Parathyroid adenoma (tissue), 2 donors: ENCODE data around the gene PREP.

Experiments
- H2AFZ ChIP-seq: fragments of 300-600 bp; sonication (generic); one replicate; pipeline ENCODE4 v1.7.0; 2017; ENCODE audit warnings: antibody characterized with exemption, mild to moderate bottlenecking
- H3K27ac ChIP-seq: fragments of 300-600 bp; sonication (generic); one replicate; pipeline ENCODE4 v1.7.0; 2017
- H3K27me3 ChIP-seq: fragments of 300-600 bp; sonication (generic); one replicate; pipeline ENCODE4 v1.7.0; 2017; ENCODE audit warnings: low read length; ENCODE audit not compliant: control insufficient read depth, insufficient read depth
- H3K36me3 ChIP-seq: fragments of 300-600 bp; sonication (generic); one replicate; pipeline ENCODE4 v1.7.0; 2017; ENCODE audit warnings: low read length; ENCODE audit not compliant: control insufficient read depth, insufficient read depth
- H3K4me1 ChIP-seq: fragments of 300-600 bp; sonication (generic); one replicate; pipeline ENCODE4 v1.7.0; 2017; ENCODE audit warnings: control low read depth
- H3K4me2 ChIP-seq: fragments of 300-600 bp; sonication (generic); one replicate; pipeline ENCODE4 v1.7.0; 2017; ENCODE audit warnings: low read length
- H3K4me3 ChIP-seq: fragments of 300-600 bp; sonication (generic); one replicate; pipeline ENCODE4 v1.7.0; 2017; ENCODE audit warnings: low read depth, low read length
- H3K79me2 ChIP-seq: fragments of 300-600 bp; sonication (generic); one replicate; pipeline ENCODE4 v1.7.0; 2017; ENCODE audit warnings: control low read depth
- H3K9ac ChIP-seq: fragments of 300-600 bp; sonication (generic); one replicate; pipeline ENCODE4 v1.7.0; 2017; ENCODE audit warnings: mild to moderate bottlenecking
- H3K9me3 ChIP-seq: fragments of 300-600 bp; sonication (generic); one replicate; pipeline ENCODE4 v1.7.0; 2017; ENCODE audit warnings: low read length; ENCODE audit not compliant: control insufficient read depth
- TF ChIP-seq, protein P1 (sequence below): fragments of 300-600 bp; sonication (generic); IDR thresholded peaks from one replicate; pipeline ENCODE4 v1.7.0; 2017; ENCODE audit warnings: antibody characterized with exemption, mild to moderate bottlenecking
- donor health status: primary hyperparathyroidism.

Gene PREP

DNA sequence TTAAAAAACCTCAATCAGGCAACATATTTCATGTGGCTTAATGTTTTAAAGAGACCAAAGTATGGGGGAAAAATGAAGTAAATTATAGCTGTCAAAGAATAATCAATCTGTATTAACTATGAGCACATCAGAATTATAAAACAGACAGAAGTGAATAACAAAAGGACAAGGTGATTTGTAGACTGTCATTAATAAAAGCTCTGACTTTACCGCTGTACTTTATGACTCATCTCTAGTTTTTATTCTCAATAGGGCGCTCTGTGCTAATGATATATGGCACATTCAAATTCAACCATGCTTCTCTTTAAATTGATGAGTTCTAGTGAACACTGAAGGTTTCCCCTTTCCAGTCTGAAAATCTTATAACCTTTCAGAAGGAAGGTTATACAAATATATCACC is 72.0 kb downstream of the PREP start:
- H2AFZ ChIP-seq = no peak overlapping the region
- H3K4me2 ChIP-seq = no peak overlapping the region
- TF ChIP-seq, protein P1, sequence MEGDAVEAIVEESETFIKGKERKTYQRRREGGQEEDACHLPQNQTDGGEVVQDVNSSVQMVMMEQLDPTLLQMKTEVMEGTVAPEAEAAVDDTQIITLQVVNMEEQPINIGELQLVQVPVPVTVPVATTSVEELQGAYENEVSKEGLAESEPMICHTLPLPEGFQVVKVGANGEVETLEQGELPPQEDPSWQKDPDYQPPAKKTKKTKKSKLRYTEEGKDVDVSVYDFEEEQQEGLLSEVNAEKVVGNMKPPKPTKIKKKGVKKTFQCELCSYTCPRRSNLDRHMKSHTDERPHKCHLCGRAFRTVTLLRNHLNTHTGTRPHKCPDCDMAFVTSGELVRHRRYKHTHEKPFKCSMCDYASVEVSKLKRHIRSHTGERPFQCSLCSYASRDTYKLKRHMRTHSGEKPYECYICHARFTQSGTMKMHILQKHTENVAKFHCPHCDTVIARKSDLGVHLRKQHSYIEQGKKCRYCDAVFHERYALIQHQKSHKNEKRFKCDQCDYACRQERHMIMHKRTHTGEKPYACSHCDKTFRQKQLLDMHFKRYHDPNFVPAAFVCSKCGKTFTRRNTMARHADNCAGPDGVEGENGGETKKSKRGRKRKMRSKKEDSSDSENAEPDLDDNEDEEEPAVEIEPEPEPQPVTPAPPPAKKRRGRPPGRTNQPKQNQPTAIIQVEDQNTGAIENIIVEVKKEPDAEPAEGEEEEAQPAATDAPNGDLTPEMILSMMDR = no peak
- H3K36me3 ChIP-seq = no peaks in the 10 kb centered on the region
- peaks cover 12% of the 10 kb centered on the region for H3K4me1 ChIP-seq
- no peaks in the 10 kb centered on the region for H3K9me3 ChIP-seq
- H3K27me3 ChIP-seq = no peaks in the 10 kb centered on the region
- no peaks in the 10 kb centered on the region for H3K79me2 ChIP-seq
- H3K9ac ChIP-seq = no peak overlapping the region
- H3K4me3 ChIP-seq = no peak overlapping the region
- no peak overlapping the region for H3K27ac ChIP-seq

DNA sequence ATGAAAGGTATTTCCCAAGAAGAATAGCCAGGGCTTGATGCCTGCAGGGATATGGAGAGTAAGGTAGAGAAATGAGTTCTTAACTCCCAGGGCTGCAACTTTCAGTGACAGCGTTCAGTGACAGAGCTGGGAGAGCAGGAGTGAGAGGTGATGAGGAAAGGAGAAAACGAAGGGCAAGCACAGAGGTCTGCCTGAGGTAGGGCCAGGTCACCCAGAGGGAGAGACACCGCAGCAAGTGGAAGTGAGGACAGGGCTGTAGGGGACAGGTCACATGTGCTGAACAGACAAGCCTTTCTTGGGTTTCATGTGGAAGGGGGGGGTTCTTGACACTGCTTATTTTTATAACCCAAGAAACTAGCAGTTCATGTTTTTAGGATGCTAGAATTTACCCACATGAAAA is 72.5 kb downstream of the PREP start:
- H2AFZ ChIP-seq = no peak overlapping the region
- no peaks in the 10 kb centered on the region for H3K9me3 ChIP-seq
- peaks cover 12% of the 10 kb centered on the region for H3K4me1 ChIP-seq
- no peak overlapping the region for H3K4me2 ChIP-seq
- no peaks in the 10 kb centered on the region for H3K36me3 ChIP-seq
- no peaks in the 10 kb centered on the region for H3K27me3 ChIP-seq
- no peaks in the 10 kb centered on the region for H3K79me2 ChIP-seq
- H3K9ac ChIP-seq = no peak overlapping the region
- no peak overlapping the region for H3K4me3 ChIP-seq
- TF ChIP-seq, protein P1 = no peak
- no peak overlapping the region for H3K27ac ChIP-seq

DNA sequence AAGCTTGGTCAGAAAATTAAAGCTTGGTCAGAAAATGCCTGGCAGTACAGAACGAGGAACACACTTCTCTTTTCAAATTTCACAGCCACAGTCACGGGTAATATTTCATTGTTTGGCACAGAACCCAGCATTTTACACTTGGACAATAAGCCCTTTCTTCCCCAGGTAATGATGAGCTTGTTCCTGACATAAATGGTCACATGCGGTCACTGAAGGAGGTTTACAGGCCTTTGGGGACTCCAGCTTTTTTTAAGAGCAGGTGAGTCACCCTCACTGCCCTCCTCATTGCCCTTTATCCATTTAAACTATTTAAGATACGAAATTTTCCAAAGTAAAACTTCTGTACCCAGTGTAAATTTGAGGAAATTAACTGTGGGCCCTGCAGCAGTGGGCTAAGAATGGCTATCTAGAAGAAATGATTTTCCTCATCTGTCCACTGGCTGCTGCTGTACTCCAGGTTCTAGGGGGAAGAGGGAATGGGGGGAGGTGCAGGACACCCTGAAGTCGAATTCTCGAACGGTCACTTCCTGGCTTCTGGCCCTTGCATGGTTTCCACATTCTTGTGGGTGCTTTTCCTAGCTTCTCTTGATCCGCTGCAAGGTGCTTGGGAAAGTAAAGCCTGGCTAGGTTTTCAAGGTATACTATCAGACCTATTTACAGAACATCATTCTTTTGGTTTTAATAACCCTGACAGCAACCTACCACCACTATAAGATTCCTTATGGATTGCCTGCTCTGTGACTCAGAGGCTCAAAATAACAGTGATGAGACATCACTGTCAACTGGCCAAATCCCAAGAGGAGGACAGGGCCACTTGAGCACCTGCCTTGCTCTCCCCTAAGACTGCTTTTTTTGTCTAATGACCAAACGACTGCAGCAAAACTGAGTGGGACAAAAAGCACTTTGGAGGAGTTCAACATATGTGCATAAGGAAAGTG is 75.8 kb downstream of the PREP start:
- Histone ChIP-seq H3K79me2 (no peaks in the 10 kb centered on the region), H3K4me3 (no peak overlapping the region), H3K9me3 (no peaks in the 10 kb centered on the region), H3K4me1 (peaks cover 12% of the 10 kb centered on the region), H3K9ac (no peak overlapping the region), H3K36me3 (no peaks in the 10 kb centered on the region), H2AFZ (no peak overlapping the region), H3K4me2 (no peak overlapping the region), H3K27ac (peak overlapping the region; percentile 6), H3K27me3 (no peaks in the 10 kb centered on the region)
- TF ChIP-seq, protein P1 = no peak

DNA sequence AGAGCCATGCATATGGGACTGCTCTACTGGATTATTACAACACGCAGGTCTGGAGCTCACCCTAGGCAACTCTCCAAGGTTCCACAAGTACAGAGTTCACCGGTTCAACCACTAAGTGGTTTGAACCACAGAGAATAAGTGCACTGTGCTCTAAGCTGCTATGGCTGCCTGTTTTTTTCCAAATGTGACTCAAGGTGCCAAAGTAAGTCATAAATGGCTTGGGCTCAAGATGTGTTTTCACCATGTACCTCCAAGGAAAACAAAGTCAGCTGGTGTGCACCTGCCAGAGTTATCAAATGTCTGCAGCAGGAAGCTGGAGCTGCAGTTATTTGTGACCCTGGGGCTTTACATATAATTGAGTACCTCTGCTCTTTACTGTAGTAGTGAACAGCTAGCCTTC is 76.7 kb downstream of the PREP start:
- Histone ChIP-seq H3K4me3 (no peak overlapping the region), H3K27ac (no peak overlapping the region), H3K36me3 (no peaks in the 10 kb centered on the region), H3K79me2 (no peaks in the 10 kb centered on the region), H3K4me2 (no peak overlapping the region), H3K9ac (no peak overlapping the region), H3K9me3 (no peaks in the 10 kb centered on the region), H3K4me1 (peaks cover 12% of the 10 kb centered on the region), H3K27me3 (no peaks in the 10 kb centered on the region), H2AFZ (no peak overlapping the region)
- TF ChIP-seq, protein P1 = no peak
